ENCODE results near the gene MSH3.
"Not testable (repeated sequence)": the region's sequence is repeated elsewhere in the genome, so short reads cannot be mapped to it uniquely, and the experiment has no call there.

MSH3 gene

DNA sequence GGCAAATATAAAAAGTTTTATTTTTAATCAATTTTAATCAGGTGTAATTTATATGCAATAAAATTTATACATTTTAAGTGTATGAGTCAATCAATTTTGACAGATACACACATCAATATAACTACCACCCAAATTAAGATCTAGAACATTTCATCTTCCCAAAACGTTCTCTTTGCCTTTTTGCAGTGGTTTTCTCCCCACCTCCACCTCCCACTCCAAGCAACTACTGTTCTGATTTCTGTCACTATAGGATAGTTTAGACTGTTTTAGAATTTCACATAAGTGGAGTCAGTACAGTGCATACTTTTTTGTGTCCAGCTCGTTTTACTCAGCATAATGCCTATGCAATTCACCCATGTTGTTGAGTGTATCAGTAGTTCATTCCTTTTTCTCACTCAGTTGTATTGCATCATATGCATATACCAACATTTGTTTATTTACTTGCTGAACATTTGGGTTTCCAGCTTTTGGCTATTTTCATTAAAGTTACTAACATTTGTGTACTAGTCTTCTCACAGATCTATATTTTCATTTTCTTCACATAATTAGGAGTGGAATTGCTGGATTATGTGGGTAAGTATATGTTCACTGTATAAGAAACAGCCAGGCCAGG is 52.5 kb downstream of the MSH3 start:
- no peak for DNase-seq (ENCODE audit: low read depth)

DNA sequence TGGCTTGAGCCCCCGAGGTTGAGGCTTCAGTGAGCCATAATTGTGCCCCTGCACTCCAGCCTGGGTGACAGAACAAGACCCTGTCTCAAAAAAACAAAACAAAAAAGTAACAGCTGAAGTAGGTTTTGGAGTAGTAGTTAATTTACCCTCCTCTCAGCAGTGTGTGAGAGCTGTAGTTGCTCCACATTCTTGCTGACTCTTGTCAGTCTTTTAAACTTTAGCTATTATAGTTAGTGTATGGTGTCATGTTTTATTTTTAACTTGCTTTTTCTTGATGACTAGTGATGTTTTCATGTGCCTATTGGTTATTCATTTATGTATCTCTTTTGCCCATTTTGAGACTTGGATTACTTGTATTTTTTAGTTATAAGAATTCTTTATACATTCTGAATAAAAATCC is 53.2 kb downstream of the MSH3 start:
- DNase-seq (ENCODE audit: low read depth), result no peak

DNA sequence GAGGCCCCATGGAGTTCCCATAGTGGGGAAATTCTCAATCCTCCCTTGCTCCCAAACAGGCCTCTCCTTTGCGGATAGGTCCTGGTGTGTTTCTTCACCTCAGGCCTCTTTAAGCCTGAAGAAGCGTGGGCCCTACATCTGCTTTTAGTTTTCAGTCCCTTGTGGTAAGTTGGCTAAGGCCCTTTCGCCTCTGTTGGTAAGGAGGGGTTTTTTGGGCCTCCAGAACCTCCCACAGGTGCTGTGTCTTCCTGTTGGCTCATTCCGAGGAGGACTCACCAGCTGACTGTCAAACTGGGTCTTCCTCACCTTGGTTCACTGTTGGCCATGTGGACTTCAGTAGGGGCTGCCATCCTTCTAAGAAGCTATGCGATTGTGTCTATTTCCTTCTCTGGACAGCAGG is 56.8 kb downstream of the MSH3 start:
- DNase-seq (ENCODE audit: low read depth), result no peak

DNA sequence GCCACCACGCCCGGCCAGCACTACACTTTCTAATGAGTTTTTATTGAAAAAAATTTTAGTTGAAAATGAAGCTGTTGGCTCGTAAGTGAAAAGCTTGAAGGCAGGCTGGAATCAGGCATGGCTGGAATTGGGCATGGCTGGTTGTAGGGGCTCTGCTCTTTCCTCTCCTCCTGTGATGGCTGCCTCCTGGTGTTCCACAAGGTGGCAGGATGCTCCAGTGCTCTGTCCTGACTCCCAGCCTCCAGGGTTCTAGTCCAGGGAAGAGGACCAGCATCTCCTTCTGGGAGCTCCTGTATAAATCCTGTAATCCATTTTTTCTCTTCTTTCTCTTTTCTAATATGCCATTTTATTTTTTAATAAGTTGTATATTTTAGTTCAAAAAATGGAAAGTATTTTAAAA is 57.5 kb downstream of the MSH3 start:
- peak; percentile 70 for DNase-seq (ENCODE audit: low read depth)

DNA sequence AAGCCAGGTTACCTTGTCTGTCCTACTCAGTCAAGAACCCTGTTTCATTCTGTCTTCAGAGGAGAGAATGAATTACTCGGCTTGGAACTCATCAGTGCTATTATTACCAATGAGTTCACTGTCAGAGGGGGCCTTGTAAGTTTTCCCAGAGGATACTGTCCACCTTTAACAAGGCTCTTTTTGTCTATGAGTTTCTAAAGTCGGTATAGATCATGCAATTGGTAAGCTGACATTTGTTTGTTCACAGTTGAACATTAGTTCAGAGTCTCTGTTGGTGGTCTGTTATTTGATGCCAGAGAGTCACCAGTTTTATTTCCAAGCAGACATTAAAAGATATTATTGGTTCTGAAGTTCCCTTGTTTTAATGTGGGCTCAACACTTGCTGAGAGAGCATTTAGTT is 58.5 kb downstream of the MSH3 start:
- DNase-seq (ENCODE audit: low read depth), result no peak

DNA sequence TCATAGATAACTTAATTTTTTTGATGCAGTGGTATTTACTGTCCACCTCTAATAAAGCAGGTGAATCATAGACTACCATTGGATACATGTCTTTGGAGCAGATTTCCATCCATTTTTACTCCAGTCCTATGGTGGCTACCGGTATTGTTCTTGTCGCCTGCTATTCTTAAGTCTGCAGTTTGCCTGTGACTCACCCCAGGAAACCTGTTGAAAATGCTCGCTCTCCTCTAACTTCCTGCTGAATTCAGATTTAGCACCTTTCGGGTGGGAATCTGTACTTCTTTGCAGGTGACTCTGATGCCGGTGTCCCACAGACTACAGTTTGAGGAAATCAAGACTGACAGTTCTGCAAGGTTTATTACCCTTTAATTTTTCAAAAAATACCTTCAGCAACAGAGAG is 59.2 kb downstream of the MSH3 start:
- peak; percentile 23 for DNase-seq (ENCODE audit: low read depth)

DNA sequence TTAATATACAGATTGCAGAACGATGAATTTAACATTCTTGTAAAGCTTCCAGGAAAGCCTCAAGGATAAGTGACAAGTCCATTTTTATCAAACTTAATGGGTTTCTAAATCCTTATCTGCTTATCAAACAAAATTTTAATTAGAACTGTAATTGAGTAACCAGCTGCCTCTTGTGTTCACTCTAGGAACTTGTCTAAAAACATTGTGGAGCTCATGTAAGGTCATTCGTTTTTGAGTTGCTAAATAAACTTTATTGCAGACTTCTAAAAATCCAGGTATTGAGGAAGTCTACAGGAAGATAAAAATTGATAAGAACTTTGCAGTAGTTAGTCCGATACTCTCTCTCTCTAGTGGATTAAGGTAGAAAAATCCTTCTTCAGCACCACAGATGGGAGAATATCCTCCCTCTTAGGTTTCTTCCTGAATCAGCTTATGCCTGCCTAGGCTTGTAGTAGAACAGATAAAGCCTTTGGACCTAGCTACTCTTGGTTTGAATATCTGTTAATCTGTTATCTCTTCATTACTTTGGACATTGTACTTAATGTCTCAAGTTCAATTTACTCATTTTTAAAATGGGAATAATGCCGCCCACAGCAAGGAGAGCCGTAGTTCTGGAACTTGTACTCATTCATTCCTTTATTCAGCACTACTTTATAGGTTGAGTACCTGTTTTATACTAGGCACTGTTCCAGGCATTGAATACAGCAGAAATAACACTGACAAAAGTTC is 60.3 kb downstream of the MSH3 start:
- DNase-seq (ENCODE audit: low read depth), result no peak

DNA sequence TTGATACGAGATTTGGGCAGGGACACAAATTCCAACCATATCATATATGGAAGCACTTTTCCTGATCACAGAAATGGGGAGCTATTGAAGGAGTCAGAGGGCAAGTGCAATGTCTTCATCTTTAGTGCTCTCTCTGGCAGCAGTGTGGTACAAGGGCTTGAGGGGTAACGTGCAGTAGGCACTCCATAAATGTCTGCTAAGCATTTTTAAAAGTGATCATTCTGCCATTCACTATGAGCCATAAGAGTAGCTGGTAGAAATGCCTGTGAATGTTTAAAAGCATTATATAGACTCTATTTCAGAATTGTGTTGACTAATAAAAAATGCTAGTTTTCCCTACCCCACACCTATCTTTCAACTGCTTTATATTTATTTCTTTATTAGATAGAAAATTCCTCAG is 61.4 kb downstream of the MSH3 start:
- no peak for DNase-seq (ENCODE audit: low read depth)

DNA sequence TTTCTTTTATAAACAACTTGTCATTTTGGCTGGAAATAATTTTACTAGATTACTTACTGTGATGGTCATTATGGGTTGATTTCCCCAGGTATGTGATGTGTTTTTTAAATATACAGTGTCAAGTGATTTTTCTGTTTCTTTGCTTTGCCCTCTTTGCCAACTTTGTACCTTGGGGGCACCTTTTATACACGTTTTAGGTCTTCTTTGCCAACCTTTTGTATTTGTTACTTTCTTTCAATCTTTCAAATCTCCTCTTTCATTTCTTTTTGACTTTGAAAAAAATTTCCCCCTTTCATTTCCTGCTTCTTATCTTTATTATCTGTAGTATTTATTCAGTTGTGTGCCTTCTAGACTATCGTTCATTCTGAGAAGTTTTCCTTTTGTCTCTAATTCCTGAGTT is 65.7 kb downstream of the MSH3 start:
- DNase-seq (ENCODE audit: low read depth), result no peak

DNA sequence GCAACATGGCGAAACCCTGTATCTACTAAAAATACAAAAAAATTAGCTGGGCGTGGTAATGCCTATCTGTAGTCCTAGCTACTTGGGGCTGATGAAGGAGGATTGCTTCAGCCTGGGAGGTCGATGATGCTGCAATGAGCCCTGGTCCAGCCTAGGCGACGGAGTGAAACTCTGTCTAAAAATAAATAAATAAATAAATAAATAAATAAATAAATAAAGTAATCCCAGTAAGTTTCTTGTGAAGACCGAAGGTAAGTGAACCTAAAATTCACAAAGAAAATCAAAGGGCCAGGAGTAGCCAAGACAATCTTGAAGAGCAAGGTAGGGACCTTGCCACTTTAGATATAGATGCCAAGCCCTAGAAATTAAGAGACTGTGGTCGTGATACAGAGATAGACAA is 68.5 kb downstream of the MSH3 start:
- DNase-seq (ENCODE audit: low read depth), result no peak

DNA sequence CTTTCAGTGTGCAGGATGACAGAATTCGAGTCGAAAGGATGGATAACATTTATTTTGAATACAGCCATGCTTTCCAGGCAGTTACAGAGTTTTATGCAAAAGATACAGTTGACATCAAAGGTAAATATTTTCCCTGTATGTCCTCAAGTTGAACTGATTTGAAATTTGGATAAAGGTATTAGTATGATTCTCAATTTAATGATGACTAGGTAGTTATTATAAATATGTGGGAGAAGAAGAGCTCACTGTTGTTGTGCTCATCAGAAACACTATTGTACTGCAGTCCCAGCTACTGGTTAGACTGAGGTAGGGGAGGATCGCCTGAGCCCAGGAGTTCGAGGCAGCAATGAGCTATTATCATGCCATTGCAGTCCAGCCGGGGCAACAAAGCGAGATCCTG is 71.0 kb downstream of the MSH3 start:
- no peak for DNase-seq (ENCODE audit: low read depth)

DNA sequence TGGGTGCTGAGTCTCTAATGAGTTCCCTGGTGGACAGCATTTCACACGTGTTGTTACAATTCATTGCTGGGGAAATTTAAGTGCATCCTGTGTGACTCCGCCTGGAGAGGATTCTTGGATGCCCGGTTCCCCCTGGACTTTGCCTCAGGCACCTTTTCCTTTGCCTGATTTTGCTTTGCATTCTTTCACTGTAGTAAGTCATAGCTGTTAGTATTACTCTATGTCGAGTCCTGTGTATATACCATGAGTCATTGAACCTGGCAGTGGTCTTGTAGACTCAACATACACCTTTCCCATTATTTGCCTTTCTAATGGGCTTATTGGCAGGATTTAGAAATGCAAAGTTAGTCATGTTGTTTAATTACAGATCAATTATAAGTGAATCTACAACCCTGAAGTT is 82.3 kb downstream of the MSH3 start:
- DNase-seq (ENCODE audit: low read depth), result peak; percentile 92

DNA sequence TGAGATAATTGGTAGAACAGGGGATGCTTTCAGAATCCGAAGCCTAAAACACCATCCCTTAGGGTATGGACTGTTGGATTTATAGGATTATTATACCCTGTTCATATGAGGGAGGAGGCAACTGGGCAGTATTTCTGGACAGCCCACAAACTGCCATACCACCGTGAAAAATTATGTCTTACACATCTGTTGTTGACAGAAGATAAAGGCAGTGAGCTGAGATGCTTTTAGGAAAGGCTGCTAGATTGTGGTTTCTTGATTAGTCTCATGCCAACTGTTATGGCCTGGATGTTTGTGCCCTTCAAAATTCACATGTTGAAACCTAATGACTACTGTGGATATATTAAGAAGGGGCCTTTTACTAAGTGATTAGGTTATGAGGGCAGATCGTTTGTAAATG is 84.0 kb downstream of the MSH3 start:
- no peak for DNase-seq (ENCODE audit: low read depth)

DNA sequence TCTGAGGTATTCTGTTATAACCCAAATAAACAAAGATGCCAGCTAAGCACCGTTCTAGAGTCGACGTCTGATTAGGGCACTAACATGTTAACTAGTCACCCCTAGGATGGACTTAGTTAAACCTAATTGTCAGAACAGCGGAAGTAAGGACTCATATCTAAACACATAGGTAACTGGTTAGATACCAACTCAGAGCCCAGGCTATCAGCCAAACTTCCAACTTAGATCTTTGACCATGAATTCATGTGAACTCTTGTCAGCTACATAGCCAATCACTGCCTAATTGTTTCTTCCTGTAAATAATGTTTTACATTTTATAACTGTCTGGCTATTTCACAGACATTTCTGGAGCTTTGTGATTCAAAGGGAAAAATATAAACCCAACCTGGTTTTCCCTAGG is 84.6 kb downstream of the MSH3 start:
- no peak for DNase-seq (ENCODE audit: low read depth)

DNA sequence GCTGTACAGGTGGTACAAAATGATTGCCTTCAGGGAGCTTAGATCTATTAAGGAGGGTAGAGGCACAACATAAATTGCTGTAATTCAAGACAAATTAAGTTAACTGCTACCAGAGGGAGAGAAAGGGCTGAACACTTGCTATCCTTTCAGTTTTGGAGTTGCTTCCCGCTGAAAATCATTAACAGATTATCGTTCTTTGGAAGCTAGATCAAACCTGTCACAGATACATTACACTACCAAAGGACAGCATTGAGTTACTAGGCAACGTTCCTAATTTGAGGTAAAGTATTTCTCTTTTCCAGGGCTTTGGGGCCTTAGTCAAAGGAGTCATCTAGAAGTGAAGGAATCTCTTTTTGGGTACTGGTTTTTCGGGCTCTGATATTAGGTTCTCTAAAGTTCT is 85.0 kb downstream of the MSH3 start:
- DNase-seq (ENCODE audit: low read depth), result no peak

DNA sequence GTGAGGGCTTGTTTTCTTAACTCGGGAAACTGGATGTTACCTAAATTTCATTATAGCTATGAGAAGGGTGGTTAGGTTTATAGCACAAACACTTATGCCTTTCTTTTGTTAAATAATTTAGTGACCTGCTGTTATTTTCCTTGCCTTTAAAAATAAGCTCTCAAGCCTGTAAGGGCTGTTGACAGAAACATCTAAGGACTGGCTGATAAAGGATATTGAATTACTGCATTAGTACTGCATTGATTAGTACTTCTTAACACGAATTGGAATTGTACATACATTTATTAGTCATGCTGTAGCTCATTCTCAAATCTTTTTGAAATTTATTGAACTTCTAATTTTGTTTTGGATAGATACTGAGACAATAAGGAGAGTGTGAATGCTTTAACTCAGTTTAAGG is 85.4 kb downstream of the MSH3 start:
- no peak for DNase-seq (ENCODE audit: low read depth)

DNA sequence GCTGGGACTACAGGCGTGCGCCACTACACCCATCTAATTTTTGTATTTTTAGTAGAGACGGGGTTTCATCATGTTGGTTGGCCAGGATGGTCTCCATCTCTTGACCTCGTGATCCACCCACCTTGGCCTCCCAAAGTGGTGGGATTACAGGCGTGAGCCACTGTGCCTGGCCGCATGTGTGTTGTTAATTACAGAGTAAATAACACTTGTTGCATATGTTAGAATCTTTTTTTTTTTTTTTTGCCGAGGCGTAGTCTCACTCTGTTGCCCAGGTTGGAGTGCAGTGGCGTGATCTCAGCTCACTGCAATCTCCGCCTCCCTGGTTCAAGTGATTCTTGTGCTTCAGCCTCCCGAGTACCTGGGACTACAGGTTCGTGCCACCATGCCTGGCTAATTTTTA is 86.0 kb downstream of the MSH3 start:
- DNase-seq (ENCODE audit: low read depth), result not testable (repeated sequence)

DNA sequence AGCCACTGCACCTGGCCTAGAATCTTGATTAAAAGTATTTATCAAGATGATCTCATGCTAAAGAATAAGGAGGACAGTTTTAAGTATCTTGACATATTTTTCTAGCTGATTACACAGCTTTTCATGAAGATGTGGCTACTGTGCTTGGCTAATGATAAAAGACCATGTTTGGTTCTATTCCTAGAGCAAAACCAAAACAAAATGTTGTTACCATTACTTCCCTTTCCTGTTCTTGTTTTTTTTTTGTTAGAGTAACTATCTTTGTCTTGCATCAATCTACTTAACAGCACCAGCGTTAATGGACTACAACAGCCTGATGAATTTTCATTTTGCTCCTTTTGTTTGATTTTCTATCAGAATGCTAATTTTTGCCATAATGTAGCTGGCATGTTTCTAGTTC is 86.5 kb downstream of the MSH3 start:
- DNase-seq (ENCODE audit: low read depth), result no peak

DNA sequence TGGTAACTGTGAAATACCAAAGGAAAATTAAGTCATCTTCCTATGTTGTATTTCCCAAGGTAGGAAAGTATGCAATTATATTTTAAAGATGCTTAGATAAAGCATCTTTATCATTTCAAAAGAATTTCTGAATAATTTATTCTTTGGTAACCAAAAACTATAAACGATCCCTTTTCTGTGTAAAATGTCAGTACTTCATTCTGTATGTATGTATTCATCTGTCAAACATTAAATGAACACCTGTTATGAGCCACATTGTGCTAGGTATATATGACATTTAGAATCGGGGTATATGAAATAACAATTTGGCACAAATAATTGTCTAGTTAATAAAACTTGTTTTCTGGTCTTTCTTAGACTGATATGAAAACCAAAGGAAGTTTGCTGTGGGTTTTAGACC is 89.7 kb downstream of the MSH3 start:
- no peak for DNase-seq (ENCODE audit: low read depth)

DNA sequence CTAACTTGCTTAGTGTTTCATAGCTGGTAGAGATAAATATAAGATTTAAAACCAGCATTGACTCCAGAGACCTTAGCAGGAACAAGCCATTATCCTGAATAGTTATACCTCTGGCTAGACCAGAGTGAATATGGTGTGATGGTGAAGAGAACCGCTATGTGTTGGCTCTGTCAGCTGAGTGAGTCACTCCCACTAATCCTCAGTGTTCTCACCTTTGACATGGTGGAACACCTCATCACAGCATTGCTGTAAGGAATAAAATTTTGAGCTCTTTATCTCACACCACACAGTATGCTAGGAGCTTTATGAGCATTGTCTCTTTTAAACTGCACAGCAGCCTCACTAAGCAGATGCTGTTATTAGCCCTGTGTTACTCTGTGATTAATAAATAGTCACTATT is 91.0 kb downstream of the MSH3 start:
- peak; percentile 69 for DNase-seq (ENCODE audit: low read depth)

DNA sequence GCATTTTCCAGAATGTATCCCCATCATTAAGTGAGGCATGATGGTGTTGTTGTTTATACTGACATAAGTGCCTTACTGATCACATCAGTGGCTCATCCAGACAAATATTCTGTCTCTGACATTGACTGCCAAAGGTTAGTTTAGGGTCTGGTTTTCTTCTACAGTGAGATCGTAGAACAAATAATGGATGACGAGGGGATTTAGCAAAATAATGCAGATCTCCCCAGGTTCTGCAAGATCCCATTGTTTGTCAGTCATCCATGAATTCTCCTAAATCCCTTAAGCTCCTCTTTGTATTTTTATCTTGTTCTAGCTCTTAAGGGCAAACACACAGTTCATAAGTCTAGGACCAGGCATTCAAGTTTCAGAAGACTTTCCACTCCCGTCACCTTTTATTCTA is 93.5 kb downstream of the MSH3 start:
- DNase-seq (ENCODE audit: low read depth), result no peak

DNA sequence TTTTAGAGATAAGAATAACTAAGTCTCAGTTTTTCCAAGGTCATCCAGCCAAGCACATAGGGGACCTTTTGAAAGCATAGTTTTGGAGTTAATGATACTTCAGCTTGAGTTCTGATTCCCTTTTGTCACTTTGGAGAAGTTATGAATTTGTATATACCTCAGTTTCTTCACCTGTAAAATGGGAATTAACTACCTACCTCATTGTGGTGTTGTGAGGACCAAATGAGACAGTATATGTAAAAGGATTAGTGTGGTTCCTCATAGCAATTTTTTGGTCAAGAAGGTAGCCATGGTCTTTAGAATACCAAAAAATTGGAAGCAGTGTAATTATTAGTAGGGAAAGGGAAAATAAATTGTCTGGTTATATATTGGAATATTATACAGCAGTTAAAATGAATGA is 98.0 kb downstream of the MSH3 start:
- no peak for DNase-seq (ENCODE audit: low read depth)

DNA sequence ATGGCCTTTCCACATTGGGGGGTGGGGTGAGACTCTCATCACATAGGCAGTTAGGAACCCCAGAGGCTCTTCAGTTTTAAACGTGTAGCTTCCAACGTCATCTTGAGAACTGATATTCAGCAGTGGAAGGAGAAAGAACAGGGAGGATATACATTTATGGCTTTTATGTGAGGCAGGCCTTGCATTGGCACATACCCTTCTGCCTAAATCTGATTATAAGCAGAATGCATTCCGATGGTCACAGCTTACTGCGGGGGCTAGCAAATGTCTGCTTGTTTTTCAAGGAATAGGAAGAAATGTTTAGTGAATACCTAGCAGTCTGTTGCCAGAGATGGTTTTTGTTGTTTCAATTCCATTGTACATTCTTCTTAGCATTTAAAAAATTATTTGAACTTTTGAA is 99.3 kb downstream of the MSH3 start:
- DNase-seq (ENCODE audit: low read depth), result no peak

DNA sequence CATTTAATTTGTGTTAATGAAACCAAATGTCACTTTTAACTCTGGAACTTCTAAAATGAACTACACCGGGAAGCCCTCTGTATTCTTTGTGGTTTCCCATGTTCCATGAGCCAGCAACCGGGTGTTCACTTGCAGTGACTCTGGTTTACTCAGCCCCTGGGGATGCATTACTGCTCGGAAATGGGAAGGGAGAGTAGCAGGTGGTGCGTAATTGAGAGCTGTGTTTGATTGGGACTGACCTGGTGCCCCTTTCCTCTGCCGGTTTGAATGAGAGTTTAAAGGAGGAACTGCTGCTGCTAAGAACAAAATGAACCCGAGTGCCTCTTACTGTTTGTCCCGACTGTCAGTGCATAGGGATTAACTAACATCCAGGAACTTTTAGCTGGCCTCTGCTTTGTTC is 100.4 kb downstream of the MSH3 start:
- DNase-seq (ENCODE audit: low read depth), result no peak
